Transverse colon (tissue), 4 donors: ENCODE data around the gene SNX8. TPM values are rescaled to one million over a fixed set of nuclear protein-coding genes. Genes with fewer than 3 reads are reported as not detected.
"Not testable (repeated sequence)": the region's sequence is repeated elsewhere in the genome, so short reads cannot be mapped to it uniquely, and the experiment has no call there.

Experiments
- DNase-seq: peaks from one replicate; pipeline ENCODE4 v3.0.0-alpha.2; 2019
- H3K27ac ChIP-seq, 4 donors: fragments of 200-600 bp; sonication (generic); 2 replicates each; pipeline ENCODE4 v1.5.1; 2016 to 2018; ENCODE audit warnings: inconsistent platforms in 4 of 4
- H3K27me3 ChIP-seq: fragments of 200-600 bp; sonication (generic); 2 replicates; pipeline ENCODE4 v1.5.1; 2017; ENCODE audit warnings: inconsistent platforms
- H3K36me3 ChIP-seq, 4 donors: fragments of 200-600 bp; sonication (generic); 2 replicates each; pipeline ENCODE4 v1.5.1; 2017 to 2019; ENCODE audit warnings: inconsistent platforms in 4 of 4
- H3K4me1 ChIP-seq, 4 donors: fragments of 200-600 bp; sonication (generic); 2 replicates each; pipeline ENCODE4 v1.5.1; 2017 to 2020; ENCODE audit warnings: inconsistent platforms in 4 of 4
- H3K4me3 ChIP-seq, 4 donors: fragments of 200-600 bp; sonication (generic); 1 replicate in 1 of 4; 2 replicates in 3 of 4; pipeline versions ENCODE4 v1.5.1 to v1.6.1; 2017 to 2019; ENCODE audit warnings: inconsistent platforms in 4 of 4
- H3K9me3 ChIP-seq, 2 donors: fragments of 200-600 bp; sonication (generic); 2 replicates each; pipeline ENCODE4 v1.5.1; 2017 to 2019; ENCODE audit warnings: inconsistent platforms in 2 of 2
- EP300 ChIP-seq: sonication (generic); formaldehyde crosslinking; IDR thresholded peaks from one replicate; pipeline ENCODE4 v1.6.1; 2017; ENCODE audit warnings: antibody characterized with exemption, low read depth
- POLR2A ChIP-seq: fragments of 450-650 bp; IDR thresholded peaks from one replicate; pipeline ENCODE4 v1.6.1; 2016; ENCODE audit warnings: antibody characterized with exemption, mild to moderate bottlenecking, moderate library complexity
- POLR2AphosphoS5 ChIP-seq, 3 donors: sonication (generic); formaldehyde crosslinking; IDR thresholded peaks; one replicate each; pipeline ENCODE4 v1.6.1; 2016; ENCODE audit warnings: antibody characterized with exemption in 3 of 3
- WGBS, 2 donors: methylation state at CpG; one replicate each; pipeline ENCODE4 v1.1.5; 2018; ENCODE audit warnings: low coverage in 1 of 2; 5-methylcytosine and 5-hydroxymethylcytosine counted together
- in situ Hi-C, 4 donors: fragments of 200-750 bp; cut with MboI; loops; one replicate each; pipeline versions ENCODE4 v1.15.0 to v1.15.1; 2017; ENCODE audit warnings: low sequenced_read_pairs in 3 of 4, low pct_ligation_motif_present in 1 of 4, low pct_unique_long_range_greater_than_20kb in 1 of 4
- intact Hi-C: fragments of 100-400 bp; cut with DNase I; formaldehyde crosslinking; loops from one replicate; pipeline ENCODE4 v1.15.1; 2023; ENCODE audit warnings: low total_unique reads
- total RNA-seq, 4 donors: library from RNA; depleted of rRNA; stranded (reverse); fragments of >200 nt; gene quantifications; one replicate each; pipeline ENCODE4 v1.1.0, GENCODE V29; 2016
- TF ChIP-seq, protein P1 (sequence below), 5 experiments: fragments of 200-600 bp in 3 of 5; fragments of 450-650 bp in 2 of 5; sonication (generic) in 3 of 5; IDR thresholded peaks; 1 replicate in 2 of 5; 2 replicates in 3 of 5; pipeline ENCODE4 v1.5.1; 2016 to 2017; ENCODE audit warnings: antibody characterized with exemption in 5 of 5, inconsistent platforms in 3 of 5, mild to moderate bottlenecking in 2 of 5, moderate library complexity in 1 of 5

SNX8 gene
- total RNA-seq, 4 donors from 2014 or later: 3.8 to 27.3 (median 9.2) TPM

DNA sequence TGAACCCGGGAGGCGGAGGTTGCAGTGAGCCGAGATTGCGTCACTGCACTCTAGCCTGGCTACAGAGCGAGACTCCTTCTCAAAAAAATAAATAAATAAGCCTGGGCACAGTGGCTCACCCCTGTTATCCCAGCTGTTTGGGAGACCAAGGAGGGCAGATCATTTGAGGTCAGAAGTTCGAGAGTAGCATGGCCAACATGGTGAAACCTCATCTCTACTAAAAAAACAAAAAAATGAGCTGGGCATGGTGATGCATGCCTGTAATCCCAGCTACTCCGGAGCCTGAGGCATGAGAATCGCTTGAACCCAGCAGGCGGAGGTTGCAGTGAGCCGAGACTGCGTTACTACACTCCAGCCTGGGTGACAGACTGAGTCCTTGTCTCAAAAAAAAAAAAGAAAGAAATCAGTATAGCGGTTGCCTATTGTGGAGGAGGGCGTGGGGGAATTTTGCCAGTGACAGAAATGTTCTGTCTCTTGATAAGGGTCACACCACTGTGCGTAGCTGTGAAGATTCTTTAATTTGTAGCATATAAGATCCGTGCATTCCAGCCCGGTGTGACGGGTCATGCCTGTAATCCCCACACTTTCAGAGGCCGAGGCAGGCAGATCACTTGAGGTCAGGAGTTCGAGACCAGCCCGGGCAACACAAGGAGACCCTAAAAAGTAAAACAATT lies 22.5 kb upstream of the SNX8 start:
- in situ Hi-C loops: loop anchor here in 2 of 4 donors (25.0 kb wide), 1 partner anchor 749 kb away; no protein-coding TSS in a partner anchor

DNA sequence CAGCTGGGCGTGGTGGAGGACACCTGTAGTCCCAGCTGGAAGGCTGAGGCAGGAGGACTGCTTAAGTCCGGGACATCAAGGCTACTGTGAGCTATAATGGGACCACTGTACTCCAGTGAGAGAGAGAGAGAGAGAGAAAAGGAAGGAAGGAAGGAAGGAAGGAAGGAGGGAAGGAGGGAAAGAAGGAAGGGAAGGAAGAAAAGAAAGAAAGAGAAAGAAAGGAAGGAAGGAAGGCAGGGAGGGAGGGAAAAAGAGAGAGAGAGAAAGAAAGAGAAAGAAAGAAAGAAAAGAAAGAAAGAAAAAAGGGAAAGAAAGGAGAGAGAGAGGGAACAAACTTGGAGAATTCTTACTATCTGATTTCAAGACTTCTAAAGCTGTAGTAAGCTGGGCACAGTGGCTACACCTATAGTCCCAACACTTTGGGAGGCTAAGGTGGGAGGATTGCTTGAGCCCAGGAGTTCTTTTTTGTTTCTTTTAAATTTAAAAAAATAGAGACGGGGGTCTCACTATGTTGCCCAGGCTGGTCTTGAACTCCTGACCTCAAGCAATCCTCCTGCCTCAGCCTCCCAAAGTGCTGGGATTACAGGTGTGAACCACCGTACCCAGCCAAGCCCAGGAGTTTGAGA lies 18.5 kb upstream of the SNX8 start:
- H3K4me1 ChIP-seq, H3K27ac ChIP-seq, DNase-seq, H3K4me3 ChIP-seq, H3K36me3 ChIP-seq, H3K27me3 ChIP-seq, H3K9me3 ChIP-seq, intact Hi-C loops: not testable (repeated sequence)
- WGBS, 2 donors: 87 to 90% methylated on average over 2 to 4 of the region's 4 CpGs
- in situ Hi-C loops: loop anchor here in 2 of 4 donors (25.0 kb wide), 1 partner anchor 745 kb away; no protein-coding TSS in a partner anchor

More for the DNA sequence above, 22.5 kb upstream of the SNX8 start:
- no peak for DNase-seq
- Histone ChIP-seq H3K27me3 (no peaks in the 10 kb centered on the region), H3K9me3 (no peaks in the 10 kb centered on the region), H3K4me3 (no peak overlapping the region), H3K27ac (no peak overlapping the region), H3K4me1 (no peaks in the 10 kb centered on the region), H3K36me3 (no peaks in the 10 kb centered on the region)
- intact Hi-C loops: no loop called here
- TF ChIP-seq POLR2A (no peak), POLR2AphosphoS5 (IDR thresholded peaks at IDR 0.05) (no peak), EP300 (no peak)
- TF ChIP-seq, protein P1, sequence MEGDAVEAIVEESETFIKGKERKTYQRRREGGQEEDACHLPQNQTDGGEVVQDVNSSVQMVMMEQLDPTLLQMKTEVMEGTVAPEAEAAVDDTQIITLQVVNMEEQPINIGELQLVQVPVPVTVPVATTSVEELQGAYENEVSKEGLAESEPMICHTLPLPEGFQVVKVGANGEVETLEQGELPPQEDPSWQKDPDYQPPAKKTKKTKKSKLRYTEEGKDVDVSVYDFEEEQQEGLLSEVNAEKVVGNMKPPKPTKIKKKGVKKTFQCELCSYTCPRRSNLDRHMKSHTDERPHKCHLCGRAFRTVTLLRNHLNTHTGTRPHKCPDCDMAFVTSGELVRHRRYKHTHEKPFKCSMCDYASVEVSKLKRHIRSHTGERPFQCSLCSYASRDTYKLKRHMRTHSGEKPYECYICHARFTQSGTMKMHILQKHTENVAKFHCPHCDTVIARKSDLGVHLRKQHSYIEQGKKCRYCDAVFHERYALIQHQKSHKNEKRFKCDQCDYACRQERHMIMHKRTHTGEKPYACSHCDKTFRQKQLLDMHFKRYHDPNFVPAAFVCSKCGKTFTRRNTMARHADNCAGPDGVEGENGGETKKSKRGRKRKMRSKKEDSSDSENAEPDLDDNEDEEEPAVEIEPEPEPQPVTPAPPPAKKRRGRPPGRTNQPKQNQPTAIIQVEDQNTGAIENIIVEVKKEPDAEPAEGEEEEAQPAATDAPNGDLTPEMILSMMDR (IDR thresholded peaks at IDR 0.05): no peak
- WGBS, 2 donors: 94 to 100% methylated on average over 2 to 20 of the region's 20 CpGs

DNA sequence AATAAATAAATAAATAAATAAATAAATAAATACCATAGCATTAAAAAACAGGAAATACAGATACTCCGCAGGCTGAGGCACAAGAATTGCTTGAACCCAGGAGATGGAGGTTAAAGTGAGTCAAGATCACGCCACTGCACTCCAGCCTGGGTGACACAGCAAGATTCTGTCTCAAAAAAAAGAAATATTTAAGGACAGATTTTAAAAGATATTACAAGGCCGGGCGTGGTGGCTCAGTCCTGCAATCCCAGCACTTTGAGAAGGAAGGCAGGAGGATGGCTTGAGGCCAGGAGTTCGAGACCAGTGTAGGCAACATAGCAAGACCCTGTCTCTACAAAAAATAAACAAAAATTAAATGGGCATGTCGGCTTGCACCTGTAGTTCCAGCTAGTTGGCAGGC lies 17.5 kb upstream of the SNX8 start:
- TF ChIP-seq, protein P1 (IDR thresholded peaks at IDR 0.05): no peak
- in situ Hi-C loops: loop anchor here in 2 of 4 donors (25.0 kb wide), 1 partner anchor 744 kb away; no protein-coding TSS in a partner anchor
- WGBS, 2 donors: 58 to 73% methylated on average over 3 to 6 of the region's 6 CpGs
- no peaks in the 10 kb centered on the region for H3K4me1 ChIP-seq
- no peak overlapping the region for H3K27ac ChIP-seq
- H3K27me3 ChIP-seq: no peaks in the 10 kb centered on the region
- intact Hi-C loops: no loop called here
- no peak overlapping the region for H3K4me3 ChIP-seq
- no peak for DNase-seq
- no peaks in the 10 kb centered on the region for H3K9me3 ChIP-seq
- H3K36me3 ChIP-seq: no peaks in the 10 kb centered on the region

DNA sequence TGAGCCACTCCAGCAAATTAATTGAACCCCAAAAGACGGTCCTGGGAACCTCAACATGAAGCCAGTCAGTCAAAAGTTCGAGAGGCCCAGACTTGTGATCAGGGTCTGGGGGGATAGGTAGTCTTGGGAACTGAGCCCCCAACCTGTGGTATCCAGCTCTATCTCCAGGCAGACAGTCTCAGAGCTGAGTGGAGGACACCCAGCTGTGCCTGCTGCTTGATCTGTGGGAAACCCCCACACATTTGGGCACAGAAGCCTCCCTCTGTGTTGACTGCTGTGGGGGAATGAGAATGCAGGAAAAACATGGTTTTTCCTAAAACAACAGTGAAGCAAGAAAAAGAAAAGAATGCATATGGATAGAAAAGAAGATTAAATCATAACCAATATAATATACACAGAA lies 16.3 kb upstream of the SNX8 start:
- 88% methylated on average over 2 of the region's 2 CpGs; no CpG with 5 or more reads in 1 of the 2 donors for WGBS, 2 donors
- Histone ChIP-seq H3K36me3 (no peaks in the 10 kb centered on the region), H3K27ac (no peak overlapping the region), H3K9me3 (no peaks in the 10 kb centered on the region), H3K4me3 (no peak overlapping the region), H3K4me1 (no peaks in the 10 kb centered on the region), H3K27me3 (no peaks in the 10 kb centered on the region)
- TF ChIP-seq POLR2AphosphoS5 (IDR thresholded peaks at IDR 0.05) (no peak), EP300 (no peak), POLR2A (no peak)
- TF ChIP-seq, protein P1 (IDR thresholded peaks at IDR 0.05): no peak
- intact Hi-C loops: no loop called here
- no peak for DNase-seq
- in situ Hi-C loops: loop anchor here in 2 of 4 donors (25.0 kb wide), 1 partner anchor 743 kb away; no protein-coding TSS in a partner anchor
